ENCODE data around the gene PSME3.
A peak's percentile ranks its signal among the peaks of the same experiment; 100 is the strongest.

PSME3 gene

DNA sequence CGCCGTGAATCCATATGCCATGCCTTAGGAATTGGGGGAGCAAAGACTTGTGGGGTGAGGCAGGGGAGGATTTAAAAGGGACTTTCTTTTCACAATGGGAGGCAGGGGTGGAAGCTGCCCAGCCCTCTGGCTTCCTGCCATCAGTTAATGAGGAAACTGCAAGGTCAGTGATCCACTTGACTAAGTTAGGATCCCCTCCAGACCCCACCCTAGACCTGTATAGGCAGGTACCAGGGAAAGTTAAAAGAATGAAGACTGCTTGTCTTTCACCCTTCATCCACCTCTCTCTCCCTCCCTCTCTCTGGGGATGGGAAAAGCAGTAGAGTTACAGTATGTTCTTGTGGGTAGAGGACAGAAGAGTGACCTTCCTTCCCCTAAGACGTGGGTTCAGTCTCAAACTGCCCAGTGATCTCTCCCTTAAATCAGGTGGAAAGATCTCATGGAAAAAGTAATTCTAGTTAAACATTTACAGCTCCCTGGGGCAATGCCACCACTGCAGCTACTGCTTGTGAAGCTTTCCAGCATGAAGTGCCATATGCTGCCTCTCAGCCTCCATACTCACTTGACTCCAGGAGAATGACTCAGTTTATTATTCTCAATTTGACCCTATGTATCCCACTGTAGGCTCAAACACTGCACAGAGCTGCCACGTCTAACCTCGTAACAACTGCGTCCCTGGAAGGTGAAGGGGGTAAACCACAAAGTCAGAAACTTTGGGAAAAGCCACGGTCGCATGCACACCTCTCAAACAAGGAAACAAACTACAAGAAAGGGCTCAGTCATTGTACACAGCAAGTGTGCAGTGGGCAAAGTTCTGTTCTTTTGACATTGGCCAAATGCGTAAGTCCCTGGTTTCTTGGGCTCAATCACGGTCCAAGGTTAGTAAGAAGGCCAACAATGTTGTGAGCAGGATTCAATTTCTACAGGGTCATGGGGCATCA, 35.9 kb upstream of the PSME3 start:
- Histone ChIP-seq H3K27ac (ENCODE audit: low read depth, low read length) (no peak overlapping the region), H3K36me3 (ENCODE audit: insufficient read depth, low read length) (peaks cover 15% of the 10 kb centered on the region; the same call in 1 of the 2 replicates), H3K27me3 (ENCODE audit: insufficient read depth, low read length) (peaks cover 24% of the 10 kb centered on the region), H3K9me3 (ENCODE audit: insufficient read depth, low read depth, low read length) (no peaks in the 10 kb centered on the region), H3K4me1 (ENCODE audit: insufficient read depth, low read length) (peaks cover 3% of the 10 kb centered on the region; the same call in 1 of the 2 replicates), H3K9ac (ENCODE audit: low read depth, low read length) (peak overlapping the region; percentile 90; the same call in 1 of the 2 replicates), H3K4me3 (ENCODE audit: low read length) (peak overlapping the region; percentile 95)
- WGBS, result 96% methylated on average over 9 of the region's 10 CpGs

DNA sequence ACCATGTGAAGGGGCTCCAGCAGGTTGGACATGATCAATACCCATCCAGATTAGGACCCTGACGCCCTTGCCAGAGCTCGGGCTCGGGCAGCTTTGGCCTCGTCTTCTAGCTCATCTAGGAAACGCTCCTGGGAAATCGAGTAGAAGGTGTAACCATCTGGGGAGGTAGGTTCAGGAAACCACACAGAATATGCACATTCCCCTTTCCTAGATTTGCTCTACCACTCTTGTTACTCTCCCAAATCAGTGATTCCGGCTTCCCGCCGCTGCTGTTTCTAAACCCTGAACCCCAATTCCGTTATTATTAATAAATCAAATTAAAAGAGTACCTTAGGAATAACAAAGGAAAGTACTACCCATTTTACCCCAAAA, 35.2 kb upstream of the PSME3 start:
- Histone ChIP-seq H3K27me3 (ENCODE audit: insufficient read depth, low read length) (peaks cover 24% of the 10 kb centered on the region), H3K27ac (ENCODE audit: low read depth, low read length) (no peak overlapping the region), H3K4me3 (ENCODE audit: low read length) (peak overlapping the region; percentile 95), H3K9me3 (ENCODE audit: insufficient read depth, low read depth, low read length) (no peaks in the 10 kb centered on the region), H3K36me3 (ENCODE audit: insufficient read depth, low read length) (peaks cover 15% of the 10 kb centered on the region; the same call in 1 of the 2 replicates), H3K9ac (ENCODE audit: low read depth, low read length) (peak overlapping the region; percentile 90), H3K4me1 (ENCODE audit: insufficient read depth, low read length) (peaks cover 3% of the 10 kb centered on the region; the same call in 1 of the 2 replicates)
- 38% methylated on average over 10 of the region's 10 CpGs for WGBS

DNA sequence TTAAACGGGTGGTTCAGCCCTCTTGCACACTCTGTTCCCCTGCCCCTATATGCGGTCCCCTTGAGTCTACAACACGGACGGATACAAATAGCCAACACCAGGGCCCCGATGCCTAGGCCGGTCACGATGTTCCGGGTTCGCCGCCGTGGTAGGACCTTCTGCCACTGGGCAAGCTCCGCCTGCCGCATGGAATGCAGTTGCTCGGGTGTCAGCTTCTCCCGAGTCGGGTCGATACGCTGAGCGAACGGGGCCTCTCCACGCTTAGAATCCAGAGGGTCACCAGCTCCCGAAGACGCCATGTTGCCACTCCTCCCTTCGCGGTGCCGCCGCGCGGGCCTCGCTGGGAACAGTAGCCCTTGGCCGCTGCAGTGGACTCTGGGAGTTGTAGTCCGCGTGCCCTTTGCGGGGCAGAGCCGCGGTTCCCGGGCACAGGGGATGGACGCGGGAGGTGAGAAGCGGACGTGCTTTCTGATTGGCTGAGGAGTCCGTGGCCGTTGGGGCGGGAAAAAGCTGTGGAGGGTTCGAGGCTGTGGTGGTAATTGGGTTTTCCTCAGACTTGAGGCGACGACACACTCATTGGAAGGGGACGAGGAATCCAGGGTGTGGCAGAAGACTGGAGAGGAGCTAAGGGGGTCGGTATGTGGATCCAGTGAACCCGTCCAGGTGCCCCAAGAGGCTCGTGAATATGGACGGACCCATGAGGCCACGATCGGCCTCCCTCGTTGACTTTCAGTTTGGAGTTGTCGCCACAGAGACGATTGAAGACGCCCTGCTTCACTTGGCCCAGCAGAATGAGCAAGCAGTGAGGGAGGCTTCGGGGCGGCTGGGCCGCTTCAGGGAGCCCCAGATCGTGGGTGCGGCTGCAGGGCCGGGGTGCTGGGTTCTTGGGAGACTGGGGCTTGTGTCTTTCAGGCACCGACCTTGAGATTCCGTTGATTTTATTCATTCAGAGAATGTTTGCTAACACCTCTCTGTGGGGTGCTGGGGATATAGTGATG, 34.5 kb upstream of the PSME3 start, which contains the start of the genes CNTD1 and COA3:
Gene CNTD1 (plus strand): TSS at position 479 of the 998 bp plus-strand sequence. CDS start 207 bp downstream, at position 686.
Gene COA3 (minus strand): TSS at position 322 of the 998 bp plus-strand sequence. CDS start 23 bp downstream, at position 299.
- H3K9me3 ChIP-seq (ENCODE audit: insufficient read depth, low read depth, low read length), result no peaks in the 10 kb centered on the region
- H3K9ac ChIP-seq (ENCODE audit: low read depth, low read length), result peak within 1 kb of the TSS; percentile 90
- H3K4me1 ChIP-seq (ENCODE audit: insufficient read depth, low read length), result peaks cover 3% of the 10 kb centered on the region; the same call in 1 of the 2 replicates
- peaks cover 24% of the 10 kb centered on the region for H3K27me3 ChIP-seq (ENCODE audit: insufficient read depth, low read length)
- peak within 1 kb of the TSS; percentile 95 for H3K4me3 ChIP-seq (ENCODE audit: low read length)
- WGBS, result 29% methylated on average over 66 of the region's 66 CpGs
- no peak within 1 kb of the TSS for H3K27ac ChIP-seq (ENCODE audit: low read depth, low read length)
- H3K36me3 ChIP-seq (ENCODE audit: insufficient read depth, low read length), result peaks cover 15% of the 10 kb centered on the region; the same call in 1 of the 2 replicates

DNA sequence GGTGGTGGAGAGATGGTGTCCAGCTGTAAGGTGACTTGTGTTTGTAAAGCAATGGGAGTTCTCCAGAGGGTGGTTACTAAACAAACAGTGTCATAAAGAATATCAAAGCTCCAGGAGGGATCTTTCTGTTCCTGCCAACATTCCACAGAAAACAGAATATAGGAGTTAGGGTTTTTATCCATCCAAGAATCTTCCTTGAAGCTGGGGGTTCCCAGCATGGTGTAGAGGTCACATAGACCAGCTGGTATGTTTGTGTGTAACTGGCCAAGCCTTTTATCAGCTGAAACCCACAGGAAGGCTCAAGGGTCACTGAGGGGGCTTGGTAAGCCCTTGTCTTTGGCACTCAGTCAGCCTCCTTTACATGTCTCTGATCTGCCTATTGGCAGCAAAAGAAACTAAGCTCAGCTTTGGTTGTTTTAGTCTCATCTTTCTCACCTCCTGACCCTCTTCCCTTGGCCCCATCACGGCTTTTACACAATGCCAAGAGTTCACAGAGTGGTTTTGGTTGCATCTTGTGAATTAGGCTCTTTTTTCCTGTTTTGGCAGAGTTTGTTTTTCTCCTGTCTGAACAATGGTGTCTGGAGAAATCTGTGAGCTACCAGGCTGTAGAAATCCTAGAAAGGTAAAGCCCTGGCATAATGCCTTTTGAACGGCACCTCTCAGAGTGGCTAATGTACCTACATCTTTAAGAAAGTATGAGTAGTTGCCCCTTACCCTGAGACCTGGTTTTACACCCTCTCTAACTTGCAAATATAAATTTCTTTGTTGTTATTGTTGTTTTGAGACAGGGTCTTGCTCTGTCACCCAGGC, 29.9 kb upstream of the PSME3 start:
- Histone ChIP-seq H3K27me3 (ENCODE audit: insufficient read depth, low read length) (peaks cover 24% of the 10 kb centered on the region), H3K36me3 (ENCODE audit: insufficient read depth, low read length) (no peaks in the 10 kb centered on the region), H3K9ac (ENCODE audit: low read depth, low read length) (no peak overlapping the region), H3K27ac (ENCODE audit: low read depth, low read length) (peak overlapping the region; percentile 52; the same call in 1 of the 2 replicates), H3K9me3 (ENCODE audit: insufficient read depth, low read depth, low read length) (no peaks in the 10 kb centered on the region), H3K4me3 (ENCODE audit: low read length) (no peak overlapping the region), H3K4me1 (ENCODE audit: insufficient read depth, low read length) (no peaks in the 10 kb centered on the region)
- 95% methylated on average over 2 of the region's 2 CpGs for WGBS

DNA sequence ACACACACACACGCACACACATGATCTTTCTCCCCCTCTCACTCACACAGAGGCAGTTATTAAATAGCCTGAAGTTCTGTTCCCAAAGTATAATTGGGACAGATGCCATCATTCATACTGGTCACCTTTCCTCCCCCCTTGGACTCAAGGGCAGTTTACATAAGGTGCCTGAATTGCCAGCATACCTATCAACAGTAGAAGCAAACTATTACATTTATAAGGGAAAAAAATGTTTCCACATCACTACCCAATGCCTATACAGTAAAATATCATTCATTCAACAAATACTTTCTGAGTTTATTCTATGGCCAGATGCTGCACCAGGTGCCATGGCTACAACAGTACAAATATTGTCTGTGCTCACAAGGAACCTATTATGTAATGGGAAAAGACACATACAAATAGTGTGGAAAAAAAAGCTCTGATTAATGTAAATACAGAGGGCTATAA, 28.3 kb upstream of the PSME3 start:
- Histone ChIP-seq H3K36me3 (ENCODE audit: insufficient read depth, low read length) (peaks cover 11% of the 10 kb centered on the region; the same call in 1 of the 2 replicates), H3K27me3 (ENCODE audit: insufficient read depth, low read length) (peaks cover 16% of the 10 kb centered on the region), H3K4me1 (ENCODE audit: insufficient read depth, low read length) (no peaks in the 10 kb centered on the region), H3K9ac (ENCODE audit: low read depth, low read length) (no peak overlapping the region), H3K4me3 (ENCODE audit: low read length) (no peak overlapping the region), H3K27ac (ENCODE audit: low read depth, low read length) (no peak overlapping the region), H3K9me3 (ENCODE audit: insufficient read depth, low read depth, low read length) (no peaks in the 10 kb centered on the region)
- 93% methylated on average over 1 of the region's 1 CpG for WGBS

DNA sequence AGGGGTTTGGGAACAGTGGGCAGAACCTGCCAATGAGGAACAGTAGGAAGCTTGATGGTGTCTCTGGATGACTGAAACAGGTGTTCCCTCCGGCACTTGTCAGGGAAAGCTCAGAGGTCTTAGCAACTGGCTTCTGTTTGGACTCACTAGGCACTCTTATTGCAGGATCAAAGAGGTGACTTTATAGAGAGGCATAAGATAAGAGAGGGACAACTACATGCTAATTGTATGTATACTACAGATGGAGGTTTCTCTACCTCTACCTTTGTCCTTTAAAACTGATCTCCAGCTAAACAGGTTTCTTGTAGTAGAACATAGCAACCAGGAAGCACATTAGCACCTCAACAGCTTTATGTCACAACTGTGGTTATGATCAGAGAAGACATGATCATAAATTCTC, 26.9 kb upstream of the PSME3 start:
- Histone ChIP-seq H3K27me3 (ENCODE audit: insufficient read depth, low read length) (peaks cover 7% of the 10 kb centered on the region; the same call in 1 of the 2 replicates), H3K27ac (ENCODE audit: low read depth, low read length) (no peak overlapping the region), H3K9me3 (ENCODE audit: insufficient read depth, low read depth, low read length) (no peaks in the 10 kb centered on the region), H3K9ac (ENCODE audit: low read depth, low read length) (no peak overlapping the region), H3K4me1 (ENCODE audit: insufficient read depth, low read length) (no peaks in the 10 kb centered on the region), H3K36me3 (ENCODE audit: insufficient read depth, low read length) (peaks cover 24% of the 10 kb centered on the region), H3K4me3 (ENCODE audit: low read length) (no peak overlapping the region)
- 93% methylated on average over 1 of the region's 1 CpG for WGBS

DNA sequence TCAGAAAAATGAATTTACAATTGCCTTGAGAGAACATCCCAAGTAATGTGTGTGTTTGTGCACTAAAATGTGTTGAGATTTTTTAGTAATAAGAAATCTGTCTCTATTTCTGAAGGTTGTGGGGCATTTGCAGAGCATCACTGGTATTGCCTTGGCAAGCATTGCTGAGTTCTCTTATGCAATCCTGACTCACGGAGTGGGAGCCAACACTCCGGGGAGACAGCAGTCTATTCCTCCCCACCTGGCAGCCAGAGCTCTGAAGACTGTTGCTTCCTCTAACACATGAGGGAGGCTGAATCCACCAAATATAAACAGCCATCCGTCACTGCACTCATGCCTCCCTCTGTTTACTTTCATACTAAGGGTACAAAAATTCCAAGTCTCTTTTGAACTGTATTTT, 23.9 kb upstream of the PSME3 start:
- no peaks in the 10 kb centered on the region for H3K27me3 ChIP-seq (ENCODE audit: insufficient read depth, low read length)
- H3K36me3 ChIP-seq (ENCODE audit: insufficient read depth, low read length), result peaks cover 44% of the 10 kb centered on the region
- no peak overlapping the region for H3K27ac ChIP-seq (ENCODE audit: low read depth, low read length)
- no peaks in the 10 kb centered on the region for H3K4me1 ChIP-seq (ENCODE audit: insufficient read depth, low read length)
- no peak overlapping the region for H3K9ac ChIP-seq (ENCODE audit: low read depth, low read length)
- H3K9me3 ChIP-seq (ENCODE audit: insufficient read depth, low read depth, low read length), result no peaks in the 10 kb centered on the region
- H3K4me3 ChIP-seq (ENCODE audit: low read length), result no peak overlapping the region
- 83% methylated on average over 3 of the region's 3 CpGs for WGBS

DNA sequence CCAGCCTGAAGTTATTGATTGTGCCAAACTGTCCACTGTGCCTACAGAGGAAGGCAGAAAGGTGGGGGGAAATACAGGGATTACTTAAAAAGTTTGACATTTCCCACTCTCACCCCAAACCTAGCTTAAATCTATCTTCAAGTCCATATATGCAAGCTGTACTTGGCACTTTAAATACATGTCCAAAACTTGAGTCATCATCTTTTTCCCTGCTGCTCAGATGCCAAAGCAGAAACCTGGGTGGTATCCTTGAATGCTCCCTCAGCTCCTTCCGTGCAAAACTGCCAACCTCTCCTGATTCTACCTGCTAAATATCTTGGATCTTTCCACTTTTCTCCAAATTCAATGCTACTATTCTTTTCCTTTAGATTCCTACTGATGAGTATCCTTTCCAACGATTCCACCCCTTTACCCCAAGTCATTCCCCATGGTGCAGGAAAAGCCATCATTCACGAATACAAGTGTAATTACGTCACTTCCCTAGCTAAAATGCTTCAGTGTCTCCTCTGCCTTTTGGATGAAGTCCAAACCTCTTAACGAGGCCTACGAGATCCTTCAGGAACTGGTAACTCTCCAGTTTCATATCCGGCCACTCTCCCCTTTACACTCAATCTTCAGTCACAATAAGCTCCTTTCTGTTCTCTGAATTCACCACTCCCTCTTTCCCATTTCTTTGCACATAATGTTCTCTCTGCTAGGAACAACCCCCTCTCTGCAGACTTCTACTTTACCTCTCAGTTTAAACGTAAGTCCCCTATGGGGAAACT, 18.4 kb upstream of the PSME3 start:
- H3K9ac ChIP-seq (ENCODE audit: low read depth, low read length), result no peak overlapping the region
- no peaks in the 10 kb centered on the region for H3K4me1 ChIP-seq (ENCODE audit: insufficient read depth, low read length)
- H3K4me3 ChIP-seq (ENCODE audit: low read length), result no peak overlapping the region
- peaks cover 88% of the 10 kb centered on the region for H3K36me3 ChIP-seq (ENCODE audit: insufficient read depth, low read length)
- 90% methylated on average over 8 of the region's 8 CpGs for WGBS
- no peaks in the 10 kb centered on the region for H3K27me3 ChIP-seq (ENCODE audit: insufficient read depth, low read length)
- H3K9me3 ChIP-seq (ENCODE audit: insufficient read depth, low read depth, low read length), result no peaks in the 10 kb centered on the region
- H3K27ac ChIP-seq (ENCODE audit: low read depth, low read length), result no peak overlapping the region

DNA sequence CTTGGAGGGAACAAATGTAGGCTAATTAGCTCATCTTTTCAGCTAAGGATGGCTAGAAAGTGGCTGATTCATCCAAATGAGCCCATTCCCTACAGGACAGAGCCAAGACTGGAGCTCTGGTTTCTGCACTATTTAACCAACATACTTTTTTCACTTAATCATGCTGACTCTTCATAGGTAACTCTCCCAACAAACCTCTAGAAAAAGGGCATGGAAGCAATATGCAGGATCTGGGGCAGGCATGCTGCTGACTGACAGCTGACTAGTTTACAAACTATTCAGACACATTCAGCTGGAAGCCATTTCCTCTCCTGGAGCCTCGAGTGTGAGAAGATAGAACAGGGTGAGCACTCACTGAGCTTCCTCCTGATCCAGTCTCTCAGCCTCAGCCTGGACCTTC, 15.3 kb upstream of the PSME3 start:
- H3K27ac ChIP-seq (ENCODE audit: low read depth, low read length), result no peak overlapping the region

More for the DNA sequence above, 15.3 kb upstream of the PSME3 start:
- Histone ChIP-seq H3K27me3 (ENCODE audit: insufficient read depth, low read length) (no peaks in the 10 kb centered on the region), H3K36me3 (ENCODE audit: insufficient read depth, low read length) (peaks cover 81% of the 10 kb centered on the region), H3K9ac (ENCODE audit: low read depth, low read length) (no peak overlapping the region), H3K4me1 (ENCODE audit: insufficient read depth, low read length) (no peaks in the 10 kb centered on the region), H3K4me3 (ENCODE audit: low read length) (no peak overlapping the region), H3K9me3 (ENCODE audit: insufficient read depth, low read depth, low read length) (no peaks in the 10 kb centered on the region)
- 93% methylated on average over 1 of the region's 1 CpG for WGBS
